GM18511 (cell line): ENCODE results near the gene IL2.

ENCODE experiments used
- ATAC-seq: cut with Tn5 transposase; IDR thresholded peaks from one replicate; pipeline ENCODE4 v1.9.1; 2021; ENCODE audit warnings: mild to moderate bottlenecking, moderate library complexity; ENCODE audit not compliant: unreplicated experiment

The IL2 gene

GRCh38 chr4:122456231-122457116 is at the start of gene IL2:
Gene IL2 (minus strand): TSS chr4:122456725. CDS start chr4:122456440, 285 bp downstream.
- no peak for ATAC-seq

- no peak for ATAC-seq
Observed at GRCh38 chr4:122503214-122503613, 46.7 kb upstream of the IL2 start.

- no peak for ATAC-seq
Observed at GRCh38 chr4:122500852-122501501, 44.5 kb upstream of the IL2 start.

GRCh38 chr4:122489061-122489460 is 32.5 kb upstream of the IL2 start:
- no peak for ATAC-seq

GRCh38 chr4:122483481-122483880 is 27.0 kb upstream of the IL2 start:
- ATAC-seq = no peak

GRCh38 chr4:122481766-122482405 is 25.4 kb upstream of the IL2 start:
- ATAC-seq = no peak

GRCh38 chr4:122480655-122481487 is 24.3 kb upstream of the IL2 start:
- no peak for ATAC-seq

GRCh38 chr4:122479935-122480416 is 23.5 kb upstream of the IL2 start:
- ATAC-seq = no peak

- no peak for ATAC-seq
Observed at GRCh38 chr4:122476745-122477144, 20.2 kb upstream of the IL2 start.

- no peak for ATAC-seq
Observed at GRCh38 chr4:122476126-122476525, 19.6 kb upstream of the IL2 start.

- no peak for ATAC-seq
Observed at GRCh38 chr4:122475233-122475632, 18.7 kb upstream of the IL2 start.

- no peak for ATAC-seq
Observed at GRCh38 chr4:122469457-122469856, 12.9 kb upstream of the IL2 start.

GRCh38 chr4:122458625-122459024 is 2.1 kb upstream of the IL2 start:
- ATAC-seq = no peak

- no peak for ATAC-seq
Observed at GRCh38 chr4:122453384-122453995, 3.0 kb downstream of the IL2 start.

GRCh38 chr4:122450847-122451246 is 5.7 kb downstream of the IL2 start:
- ATAC-seq = no peak

- ATAC-seq = no peak
Observed at GRCh38 chr4:122434285-122434684, 22.2 kb downstream of the IL2 start.

GRCh38 chr4:122431351-122431750 is 25.2 kb downstream of the IL2 start:
- ATAC-seq = no peak

GRCh38 chr4:122423246-122423645 is 33.3 kb downstream of the IL2 start:
- ATAC-seq = no peak

GRCh38 chr4:122412547-122412946 is 44.0 kb downstream of the IL2 start:
- no peak for ATAC-seq

- ATAC-seq = no peak
Observed at GRCh38 chr4:122403861-122404260, 52.7 kb downstream of the IL2 start.
